AG04450 (cell line): ENCODE results near the gene PMF1. TPM values are rescaled to one million over a fixed set of nuclear protein-coding genes. Genes with fewer than 3 reads are reported as not detected.
A peak's percentile ranks its signal among the peaks of the same experiment; 100 is the strongest.

Source experiments
- CTCF ChIA-PET: fragments of 300-600, 350-600 bp; formaldehyde crosslinking; extraction: SDS; loops from one replicate; lab custom pipeline; 2022; ENCODE audit warnings: antibody characterized with exemption, inconsistent platforms; lab: Charles Lee
- POLR2A ChIA-PET: fragments of 350-600 bp; formaldehyde crosslinking; extraction: SDS; loops from one replicate; lab custom pipeline; 2021; ENCODE audit warnings: antibody characterized with exemption, inconsistent platforms; lab: Yijun Ruan, JAX
- DNase-seq: peaks from one replicate; pipeline ENCODE4 v3.0.0-alpha.2; 2011; ENCODE audit warnings: low read depth, low spot score
- H3K27ac ChIP-seq: one replicate; pipeline ENCODE4 v1.5.1; 2012; ENCODE audit warnings: low read depth, low read length, control low read depth
- H3K27me3 ChIP-seq: one replicate; pipeline ENCODE4 v1.6.0; 2012; ENCODE audit warnings: low read length; ENCODE audit not compliant: control insufficient read depth, insufficient read depth
- H3K4me3 ChIP-seq: 2 replicates; pipeline ENCODE4 v1.5.1; 2011; ENCODE audit warnings: mild to moderate bottlenecking, low read depth, low read length, control low read depth
- H3K9me3 ChIP-seq: 2 replicates; pipeline ENCODE4 v1.5.1; 2012; ENCODE audit warnings: low read length; ENCODE audit not compliant: control insufficient read depth, insufficient read depth
- CTCF ChIP-seq: IDR thresholded peaks from 2 replicates; pipeline ENCODE4 v1.5.1; 2011; ENCODE audit warnings: low read depth, low read length, control low read depth, inconsistent platforms
- polyA plus RNA-seq: library from polyadenylated mRNA; depleted of rRNA; stranded (reverse); fragments of >200 nt; gene quantifications from 2 replicates; pipeline ENCODE4 v1.2.3, GENCODE V29; 2011

PMF1 gene
- polyA plus RNA-seq, 1 experiment, result 43.5 TPM

- Histone ChIP-seq H3K27ac (no peak overlapping the region), H3K27me3 (peaks cover 1% of the 10 kb centered on the region), H3K4me3 (no peak overlapping the region), H3K9me3 (no peaks in the 10 kb centered on the region)
- POLR2A ChIA-PET, result no interaction called here
- CTCF ChIA-PET, result no interaction called here
- TF ChIP-seq CTCF, result no peak
- no peak for DNase-seq
Observed at GRCh38 chr1:156167536-156167935, 45.3 kb upstream of the PMF1 start.

DNA sequence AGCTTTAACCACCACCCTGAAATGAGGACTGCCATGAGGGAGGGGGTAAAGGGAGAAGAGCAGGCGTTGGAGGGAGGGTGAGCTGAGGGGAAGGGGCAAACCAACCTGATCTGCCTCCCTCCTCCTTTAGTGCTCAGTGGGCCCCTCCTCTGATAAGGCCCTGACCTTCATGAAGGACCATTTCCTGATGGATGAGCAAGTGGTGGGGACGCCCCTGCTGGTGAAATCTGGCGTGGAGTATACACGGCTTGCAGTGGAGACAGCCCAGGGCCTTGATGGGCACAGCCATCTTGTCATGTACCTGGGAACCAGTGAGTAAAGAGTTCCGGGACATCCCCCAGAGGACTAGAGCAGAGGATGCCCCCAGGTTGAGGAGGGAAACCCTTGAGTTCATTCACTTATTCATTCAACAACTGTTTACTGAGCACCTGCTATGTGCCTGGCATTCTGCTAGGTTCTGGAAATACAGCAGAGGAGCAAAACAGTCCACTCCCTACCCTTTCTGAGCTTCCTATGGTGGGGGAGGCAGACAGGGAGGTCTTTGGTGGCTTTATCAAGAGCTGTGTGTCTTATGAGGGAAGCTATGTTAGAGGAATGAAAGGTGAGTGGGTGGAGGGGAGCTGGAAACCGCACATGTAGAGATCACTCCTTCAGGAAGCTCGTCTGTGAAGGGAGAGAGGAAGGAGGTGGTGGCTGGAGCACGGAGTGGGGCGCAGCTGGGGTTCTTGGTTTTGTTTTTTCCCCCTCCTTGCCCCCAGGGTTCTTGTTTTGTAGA lies 39.9 kb upstream of the PMF1 start:
- CTCF ChIA-PET, result interaction anchor here (1.1 to 1.3 kb wide), 3 partner anchors 22 to 147 kb away, joined by 3 to 4 read pairs (median 3); no protein-coding TSS in a partner anchor
- POLR2A ChIA-PET, result no interaction called here
- Histone ChIP-seq H3K9me3 (no peaks in the 10 kb centered on the region), H3K27me3 (peaks cover 12% of the 10 kb centered on the region), H3K27ac (no peak overlapping the region), H3K4me3 (no peak overlapping the region)
- DNase-seq, result no peak
- peak; percentile 12; the same call in 1 of the 2 replicates for TF ChIP-seq CTCF

- Histone ChIP-seq H3K27me3 (peaks cover 15% of the 10 kb centered on the region), H3K4me3 (no peak overlapping the region), H3K27ac (no peak overlapping the region), H3K9me3 (no peaks in the 10 kb centered on the region)
- no peak for TF ChIP-seq CTCF
- POLR2A ChIA-PET, result interaction anchor here (0.7 kb wide), 1 partner anchor 26 kb away, joined by 5 read pairs; no protein-coding TSS in a partner anchor
- CTCF ChIA-PET, result interaction anchor here (1.7 kb wide), 1 partner anchor 48 kb away, joined by 6 read pairs; no protein-coding TSS in a partner anchor
- no peak for DNase-seq
Observed at GRCh38 chr1:156176610-156177210, 36.1 kb upstream of the PMF1 start.

DNA sequence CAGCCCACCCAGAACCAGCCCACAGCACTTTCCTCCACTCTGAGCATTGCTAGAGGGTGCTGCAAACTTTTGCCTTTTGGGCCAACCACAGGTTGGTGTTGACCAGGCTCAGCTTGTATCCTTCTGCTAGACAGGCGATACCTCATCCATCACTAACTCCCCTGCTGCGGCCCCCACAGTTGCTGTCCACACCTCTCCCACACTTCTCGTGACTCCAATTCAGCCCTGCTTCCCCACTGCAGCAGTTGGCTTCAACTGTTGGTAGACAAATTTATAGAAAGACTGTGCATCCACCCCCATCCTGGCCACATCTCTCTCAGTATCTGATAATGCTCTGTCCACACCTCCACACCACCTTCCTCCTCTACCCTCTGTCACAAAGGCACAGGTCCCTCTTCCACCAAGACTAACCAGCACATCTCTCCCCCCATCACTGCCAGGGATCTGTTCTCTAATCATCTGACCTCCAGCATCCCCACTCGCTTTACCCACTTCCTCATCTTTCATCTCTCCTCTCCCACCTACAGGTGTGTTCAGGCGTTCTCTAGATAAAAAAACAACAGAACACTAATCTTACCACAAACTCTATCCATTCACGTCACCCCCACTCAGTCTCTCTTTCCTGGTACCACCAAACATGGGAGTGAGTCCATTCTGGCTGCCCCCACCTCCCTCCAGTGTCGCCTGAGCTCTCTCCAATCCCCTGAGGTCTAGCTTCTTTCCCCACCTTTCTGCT lies 34.7 kb upstream of the PMF1 start:
- POLR2A ChIA-PET, result no interaction called here
- no peak overlapping the region for H3K27ac ChIP-seq

More for the DNA sequence above, 34.7 kb upstream of the PMF1 start:
- Histone ChIP-seq H3K9me3 (no peaks in the 10 kb centered on the region), H3K4me3 (no peak overlapping the region), H3K27me3 (peaks cover 13% of the 10 kb centered on the region)
- CTCF ChIA-PET, result no interaction called here
- no peak for DNase-seq
- no peak for TF ChIP-seq CTCF
